Measurements from ENCODE around the gene OSR1. TPM values are rescaled to one million over a fixed set of nuclear protein-coding genes. Genes with fewer than 3 reads are reported as not detected.
A peak's percentile ranks its signal among the peaks of the same experiment; 100 is the strongest.

The OSR1 gene
- total RNA-seq, 6 experiments from 2014 or later = 0.10 to 0.51 (median 0.12) TPM; not detected in 1

DNA sequence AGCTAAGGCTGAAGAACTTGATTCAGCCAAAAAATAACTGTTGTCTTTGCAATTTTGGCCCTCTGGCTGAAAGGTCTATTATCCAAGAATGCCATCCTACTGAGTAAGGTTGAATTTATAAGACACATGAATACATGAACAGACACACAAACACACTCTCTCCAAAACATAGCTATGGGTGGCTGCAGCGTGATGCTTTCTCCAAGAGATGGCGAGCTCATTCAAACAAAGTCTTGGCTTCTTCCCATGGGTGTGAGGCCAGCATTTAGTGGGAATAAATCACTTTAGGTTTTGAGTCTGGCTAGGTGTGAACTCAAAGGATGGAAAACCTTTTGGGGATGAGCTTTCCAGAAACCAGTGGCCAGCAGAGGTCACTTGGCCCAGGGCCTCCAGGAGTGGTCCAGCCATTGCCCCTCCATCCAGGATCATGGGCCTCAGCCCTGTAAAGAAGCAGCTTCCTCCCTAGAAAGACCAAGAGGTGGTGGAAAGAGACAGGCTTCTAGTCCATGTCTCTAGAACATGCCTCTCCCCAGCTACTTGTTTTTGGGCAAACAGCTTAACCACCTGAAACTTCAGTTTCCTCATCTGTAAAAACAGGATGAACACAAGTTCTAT lies 11.0 kb upstream of the OSR1 start:
- ATAC-seq (peak in 1 of 4 donors; percentile 56), DNase-seq (no peak)
- H3K4me1 ChIP-seq = no peaks in the 10 kb centered on the region
- no peaks in the 10 kb centered on the region for H3K36me3 ChIP-seq
- H3K27ac ChIP-seq = no peak overlapping the region
- no peaks in the 10 kb centered on the region for H3K27me3 ChIP-seq
- WGBS (ENCODE audit: insufficient coverage, low coverage, low lambda C conversion rate, missing lambda C conversion rate) = 63% methylated on average over 2 of the region's 2 CpGs
- no peak overlapping the region for H3K4me3 ChIP-seq
- TF ChIP-seq POLR2A (IDR thresholded peaks at IDR 0.05) = no peak
- TF ChIP-seq, protein P1, sequence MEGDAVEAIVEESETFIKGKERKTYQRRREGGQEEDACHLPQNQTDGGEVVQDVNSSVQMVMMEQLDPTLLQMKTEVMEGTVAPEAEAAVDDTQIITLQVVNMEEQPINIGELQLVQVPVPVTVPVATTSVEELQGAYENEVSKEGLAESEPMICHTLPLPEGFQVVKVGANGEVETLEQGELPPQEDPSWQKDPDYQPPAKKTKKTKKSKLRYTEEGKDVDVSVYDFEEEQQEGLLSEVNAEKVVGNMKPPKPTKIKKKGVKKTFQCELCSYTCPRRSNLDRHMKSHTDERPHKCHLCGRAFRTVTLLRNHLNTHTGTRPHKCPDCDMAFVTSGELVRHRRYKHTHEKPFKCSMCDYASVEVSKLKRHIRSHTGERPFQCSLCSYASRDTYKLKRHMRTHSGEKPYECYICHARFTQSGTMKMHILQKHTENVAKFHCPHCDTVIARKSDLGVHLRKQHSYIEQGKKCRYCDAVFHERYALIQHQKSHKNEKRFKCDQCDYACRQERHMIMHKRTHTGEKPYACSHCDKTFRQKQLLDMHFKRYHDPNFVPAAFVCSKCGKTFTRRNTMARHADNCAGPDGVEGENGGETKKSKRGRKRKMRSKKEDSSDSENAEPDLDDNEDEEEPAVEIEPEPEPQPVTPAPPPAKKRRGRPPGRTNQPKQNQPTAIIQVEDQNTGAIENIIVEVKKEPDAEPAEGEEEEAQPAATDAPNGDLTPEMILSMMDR (IDR thresholded peaks at IDR 0.05) = peak in 3 of 4 donors; percentile 19 to 28 (median 22)
- intact Hi-C loops (cut with DNase I) = loop anchor here in 1 of 2 donors (10.0 kb wide), 1 partner anchor 625 kb away; no protein-coding TSS in a partner anchor
- no peaks in the 10 kb centered on the region for H3K9me3 ChIP-seq

DNA sequence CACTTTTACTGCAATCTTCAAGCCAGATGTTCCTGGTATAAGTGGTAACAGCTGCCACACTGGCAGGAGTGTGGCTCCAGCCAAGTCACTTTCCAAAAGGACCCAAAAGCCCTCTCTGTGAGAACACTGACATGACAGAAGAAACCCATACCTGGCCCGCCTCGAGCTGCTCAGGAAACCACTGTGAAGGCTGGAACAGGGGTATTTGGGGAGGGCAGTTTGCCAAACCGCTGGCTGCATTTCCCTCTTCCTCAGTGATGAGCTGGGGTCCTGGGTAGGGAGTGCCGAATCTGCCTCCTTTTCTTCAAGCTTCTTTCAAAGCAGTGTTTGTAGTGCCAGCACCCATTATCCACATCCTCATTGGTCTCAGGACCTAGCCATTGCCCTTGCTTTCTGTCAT lies 10.3 kb upstream of the OSR1 start:
- H3K27ac ChIP-seq = no peak overlapping the region
- H3K27me3 ChIP-seq = no peaks in the 10 kb centered on the region
- no peak for DNase-seq
- no peaks in the 10 kb centered on the region for H3K36me3 ChIP-seq
- no peak overlapping the region for H3K4me3 ChIP-seq
- H3K4me1 ChIP-seq = no peaks in the 10 kb centered on the region
- no peak for TF ChIP-seq POLR2A (IDR thresholded peaks at IDR 0.05)
- TF ChIP-seq, protein P1 (IDR thresholded peaks at IDR 0.05) = no peak
- H3K9me3 ChIP-seq = no peaks in the 10 kb centered on the region
- 78% methylated on average over 4 of the region's 4 CpGs for WGBS (ENCODE audit: insufficient coverage, low coverage, low lambda C conversion rate, missing lambda C conversion rate)
- no peak for ATAC-seq
- intact Hi-C loops (cut with DNase I) = loop anchor here in 1 of 2 donors (10.0 kb wide), 1 partner anchor 624 kb away; no protein-coding TSS in a partner anchor

DNA sequence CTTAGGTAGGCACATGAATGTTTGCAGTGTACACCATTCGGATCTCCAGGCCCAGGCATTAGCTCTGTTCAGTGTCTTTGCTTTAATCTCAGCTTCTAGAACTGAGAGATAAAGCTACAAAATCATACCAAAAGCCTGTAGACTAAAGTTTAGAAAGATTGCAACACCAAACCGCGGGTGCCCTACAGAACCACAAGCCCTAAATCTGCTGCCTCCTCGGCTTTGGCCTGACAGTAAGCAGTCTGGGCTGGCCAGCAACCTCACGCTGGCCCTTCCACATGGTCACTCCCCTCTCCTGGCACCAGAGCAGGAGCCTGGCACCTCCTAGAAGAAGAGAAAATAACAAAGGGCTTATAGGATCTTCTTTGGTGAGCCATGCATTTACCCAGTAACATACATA lies 8.9 kb upstream of the OSR1 start:
- no peak for DNase-seq
- ATAC-seq = no peak
- H3K27ac ChIP-seq = no peak overlapping the region
- peaks cover 0 to 6% (median 3%) of the 10 kb centered on the region in 4 donors for H3K4me1 ChIP-seq
- intact Hi-C loops (cut with DNase I) = loop anchor here in 1 of 2 donors (10.0 kb wide), 1 partner anchor 623 kb away; no protein-coding TSS in a partner anchor
- 39% methylated on average over 3 of the region's 5 CpGs for WGBS (ENCODE audit: insufficient coverage, low coverage, low lambda C conversion rate, missing lambda C conversion rate)
- no peaks in the 10 kb centered on the region for H3K36me3 ChIP-seq
- H3K9me3 ChIP-seq = no peaks in the 10 kb centered on the region
- no peak for TF ChIP-seq POLR2A (IDR thresholded peaks at IDR 0.05)
- TF ChIP-seq, protein P1 (IDR thresholded peaks at IDR 0.05) = no peak
- no peak overlapping the region for H3K4me3 ChIP-seq
- no peaks in the 10 kb centered on the region for H3K27me3 ChIP-seq

DNA sequence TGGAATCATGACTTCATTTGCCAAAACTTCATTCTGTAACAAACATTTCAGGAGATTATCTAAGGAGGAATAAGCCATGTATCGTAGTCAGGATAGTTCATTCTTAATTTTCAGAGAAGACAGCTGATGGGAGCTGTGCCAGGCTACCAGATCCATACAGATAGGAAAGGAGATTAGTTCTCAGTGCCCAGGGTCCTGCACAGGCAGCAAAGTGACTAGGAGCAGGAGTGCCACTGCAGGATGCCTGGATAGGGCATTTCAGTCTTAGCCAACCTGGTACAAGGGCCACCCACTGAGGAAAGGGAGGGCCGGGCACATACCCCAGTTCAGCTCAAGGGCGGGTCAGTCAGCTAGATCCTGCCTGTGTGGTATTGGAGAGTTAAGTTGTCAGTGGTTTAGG lies 6.7 kb upstream of the OSR1 start:
- Histone ChIP-seq H3K9me3 (no peaks in the 10 kb centered on the region), H3K27me3 (peaks cover 0 to 7% of the 10 kb centered on the region in 2 donors), H3K4me3 (no peak overlapping the region), H3K4me1 (peaks cover 0 to 9% (median 3%) of the 10 kb centered on the region in 4 donors), H3K27ac (no peak overlapping the region), H3K36me3 (no peaks in the 10 kb centered on the region)
- DNase-seq (no peak), ATAC-seq (no peak)
- TF ChIP-seq, protein P1 (IDR thresholded peaks at IDR 0.05) = no peak
- TF ChIP-seq POLR2A (IDR thresholded peaks at IDR 0.05) = no peak
- intact Hi-C loops (cut with DNase I) = loop anchor here in 1 of 2 donors (10.0 kb wide), 1 partner anchor 620 kb away; no protein-coding TSS in a partner anchor
- WGBS (ENCODE audit: insufficient coverage, low coverage, low lambda C conversion rate, missing lambda C conversion rate) = 71% methylated on average over 1 of the region's 3 CpGs

All from right lobe of liver (tissue), 6 donors.